Activated CD4-positive, CD25-positive, alpha-beta regulatory T cell (primary cell): ENCODE results near the gene TNS4.

Source experiments
- DNase-seq, 4 experiments: peaks; one replicate each; lab custom pipeline; 2025; lab: John Stamatoyannopoulos, UW

TNS4 gene

GRCh38 chr17:40472733-40473452, 28.5 kb downstream of the TNS4 start:
- no peak for DNase-seq

- DNase-seq = no peak
Observed at GRCh38 chr17:40471846-40472732, 29.3 kb downstream of the TNS4 start.

- DNase-seq = no peak
Observed at GRCh38 chr17:40470932-40471828, 30.2 kb downstream of the TNS4 start.

GRCh38 chr17:40469805-40470675, 31.4 kb downstream of the TNS4 start:
- DNase-seq = no peak

GRCh38 chr17:40468560-40468959, 32.9 kb downstream of the TNS4 start:
- no peak for DNase-seq

GRCh38 chr17:40467281-40467867, 34.0 kb downstream of the TNS4 start:
- DNase-seq = no peak

GRCh38 chr17:40466298-40466971, 35.0 kb downstream of the TNS4 start:
- DNase-seq = no peak

- DNase-seq = no peak
Observed at GRCh38 chr17:40464392-40464855, 37.0 kb downstream of the TNS4 start.

GRCh38 chr17:40463122-40463550, 38.3 kb downstream of the TNS4 start:
- DNase-seq = no peak

GRCh38 chr17:40462343-40463121, 38.9 kb downstream of the TNS4 start:
- no peak for DNase-seq

- no peak for DNase-seq
Observed at GRCh38 chr17:40461732-40462342, 39.6 kb downstream of the TNS4 start.

GRCh38 chr17:40460968-40461731, 40.3 kb downstream of the TNS4 start:
- DNase-seq = no peak

GRCh38 chr17:40460604-40460967, 40.8 kb downstream of the TNS4 start:
- no peak for DNase-seq

GRCh38 chr17:40459636-40460603, 41.5 kb downstream of the TNS4 start:
- no peak for DNase-seq

GRCh38 chr17:40458851-40459482, 42.5 kb downstream of the TNS4 start:
- no peak for DNase-seq
